Measurements from ENCODE around the gene BCAT1. TPM values are rescaled to one million over a fixed set of nuclear protein-coding genes. Genes with fewer than 3 reads are reported as not detected.

Gene BCAT1
- total RNA-seq, 4 donors from 2014 or later, result 0.80 to 14.0 (median 3.9) TPM

DNA sequence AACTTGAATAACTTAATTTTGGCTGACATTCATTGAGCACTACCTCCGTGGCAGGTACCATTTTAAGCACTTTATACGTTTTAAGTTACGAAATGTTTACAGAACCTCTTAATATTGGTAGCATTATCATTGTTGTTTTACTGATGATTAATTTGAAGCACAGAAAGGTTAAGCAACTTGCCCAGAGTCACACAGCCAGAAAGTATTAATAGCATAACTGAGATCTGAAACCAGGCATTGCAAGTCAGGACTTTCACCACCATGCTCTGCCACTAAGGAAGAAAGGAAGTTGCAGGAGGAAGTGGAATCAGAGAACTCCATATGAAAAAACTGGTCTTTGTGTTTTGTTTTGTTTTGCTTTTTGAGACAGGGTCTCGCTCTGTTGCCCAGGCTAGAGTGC, 28.2 kb upstream of the BCAT1 start:
- Histone ChIP-seq H3K4me3 (no peak overlapping the region), H3K27me3 (no peaks in the 10 kb centered on the region), H3K9me3 (no peaks in the 10 kb centered on the region), H3K36me3 (no peaks in the 10 kb centered on the region), H3K4me1 (no peaks in the 10 kb centered on the region), H3K27ac (no peak overlapping the region)
- intact Hi-C loops (cut with DNase I; ENCODE audit: low total_unique reads) (no loop called here), in situ Hi-C loops (cut with MboI; ENCODE audit: low pct_ligation_motif_present in 1 of 4, low pct_unique_long_range_greater_than_20kb in 1 of 4, low sequenced_read_pairs in 3 of 4) (no loop called here)
- DNase-seq, result no peak
- TF ChIP-seq CTCF (IDR thresholded peaks at IDR 0.05), result no peak
- no peak for TF ChIP-seq EP300 (IDR thresholded peaks at IDR 0.05; ENCODE audit: low read depth)
- no peak for TF ChIP-seq POLR2AphosphoS5 (IDR thresholded peaks at IDR 0.05)
- no peak for TF ChIP-seq POLR2A (IDR thresholded peaks at IDR 0.05)
- 49 to 60% methylated on average over 4 of the region's 4 CpGs for WGBS, 2 donors (ENCODE audit: low coverage in 1 of 2)

- in situ Hi-C loops (cut with MboI; ENCODE audit: low pct_ligation_motif_present in 1 of 4, low pct_unique_long_range_greater_than_20kb in 1 of 4, low sequenced_read_pairs in 3 of 4), result no loop called here
- H3K27me3 ChIP-seq, result no peaks in the 10 kb centered on the region
- intact Hi-C loops (cut with DNase I; ENCODE audit: low total_unique reads), result no loop called here
- no peak for DNase-seq
- H3K36me3 ChIP-seq, result no peaks in the 10 kb centered on the region
- H3K27ac ChIP-seq, result no peak overlapping the region
- H3K4me1 ChIP-seq, result no peaks in the 10 kb centered on the region
- no peak overlapping the region for H3K4me3 ChIP-seq
- TF ChIP-seq POLR2AphosphoS5 (IDR thresholded peaks at IDR 0.05), result no peak
- TF ChIP-seq POLR2A (IDR thresholded peaks at IDR 0.05), result no peak
- no peak for TF ChIP-seq CTCF (IDR thresholded peaks at IDR 0.05)
- no peak for TF ChIP-seq EP300 (IDR thresholded peaks at IDR 0.05; ENCODE audit: low read depth)
- no peaks in the 10 kb centered on the region for H3K9me3 ChIP-seq
Measured at GRCh38 chr12:24975425-24975824, 26.5 kb upstream of the BCAT1 start.

GRCh38 chr12:24974216-24974615, 25.3 kb upstream of the BCAT1 start:
- intact Hi-C loops (cut with DNase I; ENCODE audit: low total_unique reads) (no loop called here), in situ Hi-C loops (cut with MboI; ENCODE audit: low pct_ligation_motif_present in 1 of 4, low pct_unique_long_range_greater_than_20kb in 1 of 4, low sequenced_read_pairs in 3 of 4) (no loop called here)
- Histone ChIP-seq H3K9me3 (no peaks in the 10 kb centered on the region), H3K27me3 (no peaks in the 10 kb centered on the region), H3K4me1 (no peaks in the 10 kb centered on the region), H3K4me3 (no peak overlapping the region), H3K27ac (no peak overlapping the region), H3K36me3 (no peaks in the 10 kb centered on the region)
- no peak for DNase-seq
- 63 to 66% methylated on average over 3 of the region's 3 CpGs for WGBS, 2 donors (ENCODE audit: low coverage in 1 of 2)
- TF ChIP-seq POLR2A (IDR thresholded peaks at IDR 0.05) (no peak), CTCF (IDR thresholded peaks at IDR 0.05) (no peak), EP300 (IDR thresholded peaks at IDR 0.05; ENCODE audit: low read depth) (no peak), POLR2AphosphoS5 (IDR thresholded peaks at IDR 0.05) (no peak)

GRCh38 chr12:24972078-24972477, 23.2 kb upstream of the BCAT1 start:
- DNase-seq, result no peak
- TF ChIP-seq EP300 (IDR thresholded peaks at IDR 0.05; ENCODE audit: low read depth) (no peak), CTCF (IDR thresholded peaks at IDR 0.05) (no peak), POLR2AphosphoS5 (IDR thresholded peaks at IDR 0.05) (no peak), POLR2A (IDR thresholded peaks at IDR 0.05) (no peak)
- Histone ChIP-seq H3K9me3 (no peaks in the 10 kb centered on the region), H3K36me3 (no peaks in the 10 kb centered on the region), H3K27ac (no peak overlapping the region), H3K4me3 (no peak overlapping the region), H3K4me1 (no peaks in the 10 kb centered on the region), H3K27me3 (no peaks in the 10 kb centered on the region)
- in situ Hi-C loops (cut with MboI; ENCODE audit: low pct_ligation_motif_present in 1 of 4, low pct_unique_long_range_greater_than_20kb in 1 of 4, low sequenced_read_pairs in 3 of 4), result no loop called here
- 57 to 89% methylated on average over 1 of the region's 1 CpG for WGBS, 2 donors (ENCODE audit: low coverage in 1 of 2)
- intact Hi-C loops (cut with DNase I; ENCODE audit: low total_unique reads), result no loop called here

Data from transverse colon (tissue), 4 donors.